Measurements from ENCODE around the gene EIF2B2. TPM values are rescaled to one million over a fixed set of nuclear protein-coding genes. Genes with fewer than 3 reads are reported as not detected.

Gene EIF2B2
- total RNA-seq, 1 donor from 2014 or later: 37.2 TPM

- Mint-ChIP-seq H3K27ac (no peak overlapping the region), H3K4me1 (peaks cover 14% of the 10 kb centered on the region), H3K27me3 (no peaks in the 10 kb centered on the region), H3K36me3 (ENCODE audit: low read depth) (peaks cover 45% of the 10 kb centered on the region), H3K9me3 (no peaks in the 10 kb centered on the region), H3K4me3 (no peak overlapping the region)
- DNase-seq (no peak), ATAC-seq (ENCODE audit: low read depth) (no peak)
- CTCF ChIA-PET: no interaction called here
- no peak for TF ChIP-seq CTCF (IDR thresholded peaks at IDR 0.05)
- intact Hi-C loops (cut with micrococcal nuclease): no loop called here
- POLR2A ChIA-PET: no interaction called here
Observed at GRCh38 chr14:75040507-75040906, 37.8 kb downstream of the EIF2B2 start.

GRCh38 chr14:75040959-75041358 lies 38.2 kb downstream of the EIF2B2 start:
- DNase-seq (no peak), ATAC-seq (ENCODE audit: low read depth) (no peak)
- Mint-ChIP-seq H3K9me3 (no peaks in the 10 kb centered on the region), H3K27ac (no peak overlapping the region), H3K27me3 (no peaks in the 10 kb centered on the region), H3K4me1 (peaks cover 17% of the 10 kb centered on the region), H3K36me3 (ENCODE audit: low read depth) (peaks cover 42% of the 10 kb centered on the region), H3K4me3 (no peak overlapping the region)
- CTCF ChIA-PET: no interaction called here
- no peak for TF ChIP-seq CTCF (IDR thresholded peaks at IDR 0.05)
- POLR2A ChIA-PET: no interaction called here
- intact Hi-C loops (cut with micrococcal nuclease): no loop called here

- Mint-ChIP-seq H3K27ac (no peak overlapping the region), H3K4me3 (no peak overlapping the region), H3K9me3 (no peaks in the 10 kb centered on the region), H3K4me1 (peaks cover 17% of the 10 kb centered on the region), H3K36me3 (ENCODE audit: low read depth) (peaks cover 39% of the 10 kb centered on the region), H3K27me3 (no peaks in the 10 kb centered on the region)
- ATAC-seq (ENCODE audit: low read depth) (no peak), DNase-seq (no peak)
- TF ChIP-seq CTCF (IDR thresholded peaks at IDR 0.05): no peak
- intact Hi-C loops (cut with micrococcal nuclease): no loop called here
- ChIA-PET POLR2A (no interaction called here), CTCF (no interaction called here)
Observed at GRCh38 chr14:75041613-75042012, 38.9 kb downstream of the EIF2B2 start.

GRCh38 chr14:75042035-75042434 lies 39.3 kb downstream of the EIF2B2 start:
- H3K27me3 Mint-ChIP-seq: no peaks in the 10 kb centered on the region
- DNase-seq (no peak), ATAC-seq (ENCODE audit: low read depth) (no peak)
- ChIA-PET POLR2A (no interaction called here), CTCF (no interaction called here)
- no peak overlapping the region for H3K27ac Mint-ChIP-seq
- peaks cover 17% of the 10 kb centered on the region for H3K4me1 Mint-ChIP-seq
- TF ChIP-seq CTCF (IDR thresholded peaks at IDR 0.05): no peak
- H3K4me3 Mint-ChIP-seq: no peak overlapping the region
- no peaks in the 10 kb centered on the region for H3K9me3 Mint-ChIP-seq
- intact Hi-C loops (cut with micrococcal nuclease): no loop called here
- H3K36me3 Mint-ChIP-seq (ENCODE audit: low read depth): peaks cover 37% of the 10 kb centered on the region

- DNase-seq (no peak), ATAC-seq (ENCODE audit: low read depth) (no peak)
- Mint-ChIP-seq H3K36me3 (ENCODE audit: low read depth) (peaks cover 28% of the 10 kb centered on the region), H3K4me1 (peaks cover 18% of the 10 kb centered on the region), H3K4me3 (no peak overlapping the region), H3K27ac (no peak overlapping the region), H3K27me3 (no peaks in the 10 kb centered on the region), H3K9me3 (no peaks in the 10 kb centered on the region)
- ChIA-PET CTCF (interaction anchor here (1.7 kb wide), 1 partner anchor 44 kb away, joined by 4 read pairs; no protein-coding TSS in a partner anchor), POLR2A (interaction anchor here (0.5 kb wide), 1 partner anchor 282 kb away, joined by 3 read pairs; no protein-coding TSS in a partner anchor)
- no peak for TF ChIP-seq CTCF (IDR thresholded peaks at IDR 0.05)
- intact Hi-C loops (cut with micrococcal nuclease): no loop called here
Observed at GRCh38 chr14:75044322-75044721, 41.6 kb downstream of the EIF2B2 start.
